Loucy (cell line): ENCODE measurements around the gene ABCC6.

Experiments used
- EZH2phosphoT487 ChIP-seq: fragments of 200-600 bp; IDR thresholded peaks from 2 replicates; pipeline ENCODE4 v1.6.1; 2018; ENCODE audit warnings: antibody characterized with exemption, mild to moderate bottlenecking, moderate library complexity, borderline replicate concordance
- TF ChIP-seq, protein P1 (sequence below): fragments of 200-600 bp; sonication (generic); conservative IDR thresholded peaks from 2 replicates; pipeline ENCODE4 v1.5.1; 2014; ENCODE audit warnings: mild to moderate bottlenecking, antibody characterized with exemption, low read length

DNA sequence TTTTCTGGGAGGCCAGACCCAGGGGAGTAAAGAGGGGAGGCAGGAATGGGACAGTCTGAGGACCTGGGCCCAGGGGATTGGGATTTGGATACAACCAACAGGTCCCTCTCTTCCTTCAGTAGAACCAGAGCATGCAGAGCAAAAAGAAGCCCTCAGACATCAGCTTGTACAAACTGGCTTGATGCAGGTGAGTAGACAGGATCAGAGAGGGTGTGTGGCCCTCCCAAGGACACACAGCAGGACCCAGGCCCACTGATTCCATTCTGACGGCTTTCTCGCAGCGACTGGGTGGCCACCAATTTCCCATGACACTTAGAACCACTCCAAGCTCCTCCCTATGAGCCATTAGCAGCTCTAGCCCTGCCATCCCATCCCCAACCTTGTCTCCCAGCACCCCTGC lies 63.6 kb downstream of the ABCC6 start:
- TF ChIP-seq, protein P1, sequence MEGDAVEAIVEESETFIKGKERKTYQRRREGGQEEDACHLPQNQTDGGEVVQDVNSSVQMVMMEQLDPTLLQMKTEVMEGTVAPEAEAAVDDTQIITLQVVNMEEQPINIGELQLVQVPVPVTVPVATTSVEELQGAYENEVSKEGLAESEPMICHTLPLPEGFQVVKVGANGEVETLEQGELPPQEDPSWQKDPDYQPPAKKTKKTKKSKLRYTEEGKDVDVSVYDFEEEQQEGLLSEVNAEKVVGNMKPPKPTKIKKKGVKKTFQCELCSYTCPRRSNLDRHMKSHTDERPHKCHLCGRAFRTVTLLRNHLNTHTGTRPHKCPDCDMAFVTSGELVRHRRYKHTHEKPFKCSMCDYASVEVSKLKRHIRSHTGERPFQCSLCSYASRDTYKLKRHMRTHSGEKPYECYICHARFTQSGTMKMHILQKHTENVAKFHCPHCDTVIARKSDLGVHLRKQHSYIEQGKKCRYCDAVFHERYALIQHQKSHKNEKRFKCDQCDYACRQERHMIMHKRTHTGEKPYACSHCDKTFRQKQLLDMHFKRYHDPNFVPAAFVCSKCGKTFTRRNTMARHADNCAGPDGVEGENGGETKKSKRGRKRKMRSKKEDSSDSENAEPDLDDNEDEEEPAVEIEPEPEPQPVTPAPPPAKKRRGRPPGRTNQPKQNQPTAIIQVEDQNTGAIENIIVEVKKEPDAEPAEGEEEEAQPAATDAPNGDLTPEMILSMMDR, result no peak
- no peak for TF ChIP-seq EZH2phosphoT487
